ENCODE measurements around the gene NIT2. TPM values are rescaled to one million over a fixed set of nuclear protein-coding genes. Genes with fewer than 3 reads are reported as not detected.

NIT2 gene, protein sequence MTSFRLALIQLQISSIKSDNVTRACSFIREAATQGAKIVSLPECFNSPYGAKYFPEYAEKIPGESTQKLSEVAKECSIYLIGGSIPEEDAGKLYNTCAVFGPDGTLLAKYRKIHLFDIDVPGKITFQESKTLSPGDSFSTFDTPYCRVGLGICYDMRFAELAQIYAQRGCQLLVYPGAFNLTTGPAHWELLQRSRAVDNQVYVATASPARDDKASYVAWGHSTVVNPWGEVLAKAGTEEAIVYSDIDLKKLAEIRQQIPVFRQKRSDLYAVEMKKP
- 41.5 and 44.8 TPM in 2 replicates for total RNA-seq
- long read RNA-seq, full-length matches to known transcripts = 54 of 63 reads
- long read RNA-seq, partial matches to known transcripts = 2 of 63 reads
- long read RNA-seq, other reads (novel, unspliced or antisense) = 7 of 63 reads

GRCh38 chr3:100334488-100335351 lies at the start of gene NIT2:
NIT2 (plus strand) TSS chr3:100334757; CDS start chr3:100334792, 35 bp downstream.
- peak within 1 kb of the TSS; percentile 91 for H3K4me3 Mint-ChIP-seq
- peak; percentile 72 for DNase-seq (ENCODE audit: low read depth, low spot score)
- H3K27ac Mint-ChIP-seq (ENCODE audit: unreplicated experiment) = peak within 1 kb of the TSS; percentile 94
- no peaks in the 10 kb centered on the region for H3K36me3 Mint-ChIP-seq (ENCODE audit: low read depth)
- H3K9me3 Mint-ChIP-seq = no peaks in the 10 kb centered on the region
- TF ChIP-seq CTCF (conservative IDR thresholded peaks at IDR 0.05) = no peak
- H3K27me3 Mint-ChIP-seq (ENCODE audit: low read depth) = no peaks in the 10 kb centered on the region
- H3K4me1 Mint-ChIP-seq = peaks cover 19% of the 10 kb centered on the region

DNA sequence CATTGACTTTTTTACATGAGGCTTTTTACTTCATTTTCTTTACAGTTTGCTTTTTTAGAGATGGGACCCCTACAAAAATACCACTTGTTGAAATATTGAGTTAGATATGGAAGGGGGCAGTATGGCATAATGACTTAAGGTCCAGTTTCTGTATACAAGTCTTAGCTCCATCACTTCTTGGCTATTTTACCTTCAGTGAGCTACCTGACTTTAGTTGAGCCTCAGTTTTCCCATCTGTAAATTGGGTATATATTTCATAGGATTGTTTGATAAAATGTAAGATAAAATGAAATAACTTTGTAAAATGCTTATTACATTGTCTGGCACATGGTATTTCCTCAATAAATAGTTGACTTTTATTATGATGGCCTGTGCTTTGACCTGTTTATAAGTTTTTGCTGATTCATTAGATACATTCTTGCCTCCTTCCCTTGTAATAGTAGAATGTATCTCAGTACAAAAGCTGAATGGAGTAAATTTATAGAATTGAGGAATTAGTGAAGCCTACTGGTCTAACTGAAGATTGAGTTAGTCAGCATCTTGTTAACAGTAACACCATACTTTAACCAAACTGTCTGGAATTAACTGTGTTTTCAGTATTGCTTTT lies 46.2 kb upstream of the NIT2 start:
- no peak overlapping the region for H3K27ac Mint-ChIP-seq (ENCODE audit: unreplicated experiment)
- no peaks in the 10 kb centered on the region for H3K9me3 Mint-ChIP-seq
- no peaks in the 10 kb centered on the region for H3K4me1 Mint-ChIP-seq
- H3K36me3 Mint-ChIP-seq (ENCODE audit: low read depth) = peaks cover 6% of the 10 kb centered on the region
- no peak for TF ChIP-seq CTCF (conservative IDR thresholded peaks at IDR 0.05)
- H3K27me3 Mint-ChIP-seq (ENCODE audit: low read depth) = no peaks in the 10 kb centered on the region
- DNase-seq (ENCODE audit: low read depth, low spot score) = no peak
- H3K4me3 Mint-ChIP-seq = no peak overlapping the region

DNA sequence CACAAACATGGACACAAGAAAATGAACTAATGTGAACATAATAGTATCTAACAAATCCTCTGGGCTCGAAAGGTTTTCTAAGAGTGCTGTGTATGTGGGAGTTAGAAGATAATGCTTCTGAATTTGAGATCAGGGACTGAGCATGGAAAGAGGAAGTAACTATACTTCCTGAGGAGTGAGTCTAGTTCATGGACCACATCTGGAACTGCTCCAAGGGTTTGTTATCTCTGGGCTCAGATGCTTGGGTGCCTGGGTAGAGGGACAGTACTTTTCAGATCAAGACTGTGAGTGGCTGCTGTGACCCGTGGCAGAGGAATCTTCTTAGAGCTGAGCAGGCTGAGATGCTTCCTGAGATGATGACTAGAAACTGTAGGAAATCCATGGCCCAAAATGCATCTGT lies 45.2 kb upstream of the NIT2 start:
- H3K4me3 Mint-ChIP-seq = no peak overlapping the region
- no peaks in the 10 kb centered on the region for H3K4me1 Mint-ChIP-seq
- DNase-seq (ENCODE audit: low read depth, low spot score) = no peak
- H3K36me3 Mint-ChIP-seq (ENCODE audit: low read depth) = peaks cover 6% of the 10 kb centered on the region
- peak overlapping the region; percentile 13 for H3K27ac Mint-ChIP-seq (ENCODE audit: unreplicated experiment)
- no peaks in the 10 kb centered on the region for H3K27me3 Mint-ChIP-seq (ENCODE audit: low read depth)
- H3K9me3 Mint-ChIP-seq = no peaks in the 10 kb centered on the region
- TF ChIP-seq CTCF (conservative IDR thresholded peaks at IDR 0.05) = no peak

- TF ChIP-seq CTCF (conservative IDR thresholded peaks at IDR 0.05) = no peak
- DNase-seq (ENCODE audit: low read depth, low spot score) = no peak
- no peak overlapping the region for H3K4me3 Mint-ChIP-seq
- no peak overlapping the region for H3K27ac Mint-ChIP-seq (ENCODE audit: unreplicated experiment)
- no peaks in the 10 kb centered on the region for H3K27me3 Mint-ChIP-seq (ENCODE audit: low read depth)
- no peaks in the 10 kb centered on the region for H3K4me1 Mint-ChIP-seq
- no peaks in the 10 kb centered on the region for H3K9me3 Mint-ChIP-seq
- H3K36me3 Mint-ChIP-seq (ENCODE audit: low read depth) = peaks cover 7% of the 10 kb centered on the region
Observed at GRCh38 chr3:100295089-100295488, 39.5 kb upstream of the NIT2 start.

GRCh38 chr3:100297784-100298183 lies 36.8 kb upstream of the NIT2 start:
- DNase-seq (ENCODE audit: low read depth, low spot score) = no peak
- H3K36me3 Mint-ChIP-seq (ENCODE audit: low read depth) = peaks cover 2% of the 10 kb centered on the region
- H3K4me3 Mint-ChIP-seq = no peak overlapping the region
- no peak for TF ChIP-seq CTCF (conservative IDR thresholded peaks at IDR 0.05)
- no peaks in the 10 kb centered on the region for H3K27me3 Mint-ChIP-seq (ENCODE audit: low read depth)
- H3K4me1 Mint-ChIP-seq = no peaks in the 10 kb centered on the region
- H3K9me3 Mint-ChIP-seq = no peaks in the 10 kb centered on the region
- H3K27ac Mint-ChIP-seq (ENCODE audit: unreplicated experiment) = no peak overlapping the region

Data from neural crest cell (in vitro differentiated cells).